Endothelial cell of umbilical vein (primary cell): Measurements from ENCODE around the gene CCSAP. TPM values are rescaled to one million over a fixed set of nuclear protein-coding genes. Genes with fewer than 3 reads are reported as not detected.
A peak's percentile ranks its signal among the peaks of the same experiment; 100 is the strongest.

ENCODE experiments used
- BruUV-seq: library from RNA; stranded (reverse); fragments of 400-500 nt; replicated peaks from 2 replicates; lab custom pipeline; 2021; lab: Mats Ljungman, UMichigan
- CTCF ChIA-PET: fragments of 300-600, 350-600 bp; sonication (Branson Sonifier 250); formaldehyde crosslinking; loops from one replicate; lab custom pipeline; 2021; ENCODE audit warnings: antibody characterized with exemption, inconsistent platforms; lab: Charles Lee
- POLR2A ChIA-PET: fragments of 300-600, 350-600 bp; sonication (Branson Sonifier 250); formaldehyde crosslinking; loops from one replicate; lab custom pipeline; 2021; ENCODE audit warnings: antibody characterized with exemption, inconsistent platforms; lab: Charles Lee
- DNase-seq: peaks from one replicate; pipeline ENCODE4 v3.0.0-alpha.2; 2011; ENCODE audit warnings: low read depth, low spot score
- FAIRE-seq: peaks from 2 replicates; lab custom pipeline; 2011; peaks lifted over from hg19 to GRCh38; lab: Jason Lieb, UNC
- H2AFZ ChIP-seq: 2 replicates; pipeline ENCODE4 v1.6.0; 2012; ENCODE audit warnings: low read depth, low read length, control low read depth, inconsistent platforms
- H3K27ac ChIP-seq: 2 replicates; pipeline ENCODE4 v1.5.1; 2011; ENCODE audit warnings: low read depth, mild to moderate bottlenecking, control low read depth, low read length, moderate library complexity; ENCODE audit not compliant: insufficient read depth
- H3K27me3 ChIP-seq, 2 experiments: 2 replicates each; pipeline versions ENCODE4 v1.6.0 to v1.6.1; 2011; ENCODE audit warnings: low read length in 2 of 2, mixed read lengths in 1 of 2; ENCODE audit not compliant: control insufficient read depth in 2 of 2, insufficient read depth in 2 of 2
- H3K36me3 ChIP-seq, 2 experiments: 2 replicates in 1 of 2; 3 replicates in 1 of 2; pipeline ENCODE4 v1.5.1; 2011; ENCODE audit warnings: low read length in 2 of 2, mild to moderate bottlenecking in 1 of 2, moderate library complexity in 1 of 2; ENCODE audit not compliant: control insufficient read depth in 2 of 2, insufficient read depth in 2 of 2; ENCODE audit errors: extremely low read depth in 1 of 2
- H3K4me1 ChIP-seq: 3 replicates; pipeline ENCODE4 v1.5.1; 2011; ENCODE audit warnings: mild to moderate bottlenecking, low read length; ENCODE audit not compliant: control insufficient read depth, insufficient read depth; ENCODE audit errors: extremely low read depth
- H3K4me2 ChIP-seq: 2 replicates; pipeline ENCODE4 v1.6.1; 2011; ENCODE audit warnings: low read length, control low read depth, mixed read lengths; ENCODE audit not compliant: insufficient read depth
- H3K4me3 ChIP-seq, 3 experiments: fragments of 200-600 bp in 1 of 3; sonication (generic), shearing (Covaris generic) in 1 of 3; replicated peaks in 1 of 3; 2 replicates each; pipeline ENCODE4 v1.5.1; 2011 to 2016; ENCODE audit warnings: control low read depth in 3 of 3, low read length in 3 of 3, mild to moderate bottlenecking in 2 of 3, inconsistent platforms in 1 of 3, low read depth in 1 of 3, moderate library complexity in 1 of 3; ENCODE audit not compliant: insufficient read depth in 1 of 3
- H3K79me2 ChIP-seq: 2 replicates; pipeline ENCODE4 v1.6.0; 2012; ENCODE audit warnings: low read length, inconsistent platforms; ENCODE audit not compliant: control insufficient read depth, insufficient read depth
- H3K9ac ChIP-seq: replicated peaks from 2 replicates; pipeline ENCODE3; 2011; ENCODE audit warnings: low read length, control low read depth; ENCODE audit not compliant: insufficient read depth; ENCODE audit errors: extremely low read depth
- H3K9me1 ChIP-seq: replicated peaks from 3 replicates; pipeline ENCODE4 v1.6.0; 2011; ENCODE audit warnings: mild to moderate bottlenecking, low read length; ENCODE audit not compliant: control insufficient read depth, insufficient read depth; ENCODE audit errors: extremely low read depth
- H3K9me3 ChIP-seq: replicated peaks from 2 replicates; pipeline ENCODE4 v1.5.1; 2012; ENCODE audit warnings: low read length, inconsistent platforms; ENCODE audit not compliant: control insufficient read depth, insufficient read depth
- H4K20me1 ChIP-seq: replicated peaks from 2 replicates; pipeline ENCODE3; 2011; ENCODE audit warnings: mild to moderate bottlenecking, low read length; ENCODE audit not compliant: control insufficient read depth, insufficient read depth; ENCODE audit errors: extremely low read depth
- EZH2 ChIP-seq: IDR thresholded peaks from 2 replicates; pipeline ENCODE4 v1.6.1; 2012; ENCODE audit warnings: borderline replicate concordance, low read depth, mild to moderate bottlenecking, moderate library complexity, low read length, inconsistent platforms; ENCODE audit not compliant: severe bottlenecking
- FOS ChIP-seq: IDR thresholded peaks from 2 replicates; pipeline ENCODE4 v1.6.1; 2011; ENCODE audit warnings: mild to moderate bottlenecking, low read length, moderate library complexity, borderline replicate concordance; ENCODE audit not compliant: insufficient read depth
- GATA2 ChIP-seq: IDR thresholded peaks from 2 replicates; pipeline ENCODE4 v1.7.0; 2011; ENCODE audit warnings: low read depth, mild to moderate bottlenecking, moderate library complexity, mixed read lengths, low read length; ENCODE audit not compliant: insufficient read length, insufficient read depth
- JUN ChIP-seq: IDR thresholded peaks from 2 replicates; pipeline ENCODE4 v1.6.1; 2011; ENCODE audit warnings: borderline replicate concordance, low read depth; ENCODE audit not compliant: insufficient read length, insufficient read depth
- MYC ChIP-seq: IDR thresholded peaks from one replicate; pipeline ENCODE4 v1.6.1; 2011; ENCODE audit warnings: mild to moderate bottlenecking, low read depth, low read length
- POLR2A ChIP-seq: IDR thresholded peaks from 2 replicates; pipeline ENCODE4 v1.6.1; 2012; ENCODE audit warnings: low read depth, mild to moderate bottlenecking, control low read depth, low read length
- POLR2AphosphoS5 ChIP-seq: IDR thresholded peaks from 2 replicates; pipeline ENCODE4 v1.6.1; 2012; ENCODE audit warnings: low read depth, mild to moderate bottlenecking, control low read depth, low read length, moderate library complexity; ENCODE audit not compliant: insufficient read depth
- dilution Hi-C: fragments of 300-500 bp; cut with MboI; formaldehyde crosslinking; loops from one replicate; pipeline ENCODE4 v1.15.0; 2019; ENCODE audit warnings: low sequenced_read_pairs; ENCODE audit not compliant: extremely low pct_ligation_motif_present
- intact Hi-C: fragments of 100-400 bp; cut with micrococcal nuclease; formaldehyde crosslinking; loops from one replicate; pipeline ENCODE4 v1.10.0; 2022
- polyA plus RNA-seq, 4 experiments: library from polyadenylated mRNA; depleted of rRNA in 3 of 4; stranded (reverse) in 3 of 4; unstranded in 1 of 4; fragments of >200 nt; gene quantifications; 2 replicates each; pipeline versions ENCODE4 v1.2.1 to v1.2.3, GENCODE V29; 2011 to 2012; ENCODE audit warnings: missing spikeins in 1 of 4
- total RNA-seq: library from RNA; stranded (reverse); gene quantifications from 2 replicates; pipeline ENCODE4 v1.2.3, GENCODE V29; 2021
- TF ChIP-seq, protein P1 (sequence below): IDR thresholded peaks from 2 replicates; pipeline ENCODE4 v1.6.1; 2011; ENCODE audit not compliant: insufficient read depth, insufficient read length
- TF ChIP-seq, protein P2 (sequence below), 2 donors: IDR thresholded peaks; 1 replicate in 1 of 2; 2 replicates in 1 of 2; pipeline ENCODE4 v1.5.1; 2011; ENCODE audit warnings: low read length in 2 of 2, mild to moderate bottlenecking in 2 of 2, moderate library complexity in 2 of 2, control low read depth in 1 of 2, inconsistent platforms in 1 of 2, low read depth in 1 of 2; ENCODE audit not compliant: insufficient read depth in 1 of 2; ENCODE audit errors: extremely low read depth in 1 of 2

Gene CCSAP
- total and polyA plus RNA-seq, 2 donors (not counting 3 experiments of a cell fraction or from before 2014, with no cell fraction given), result 1.3 to 5.7 TPM

DNA sequence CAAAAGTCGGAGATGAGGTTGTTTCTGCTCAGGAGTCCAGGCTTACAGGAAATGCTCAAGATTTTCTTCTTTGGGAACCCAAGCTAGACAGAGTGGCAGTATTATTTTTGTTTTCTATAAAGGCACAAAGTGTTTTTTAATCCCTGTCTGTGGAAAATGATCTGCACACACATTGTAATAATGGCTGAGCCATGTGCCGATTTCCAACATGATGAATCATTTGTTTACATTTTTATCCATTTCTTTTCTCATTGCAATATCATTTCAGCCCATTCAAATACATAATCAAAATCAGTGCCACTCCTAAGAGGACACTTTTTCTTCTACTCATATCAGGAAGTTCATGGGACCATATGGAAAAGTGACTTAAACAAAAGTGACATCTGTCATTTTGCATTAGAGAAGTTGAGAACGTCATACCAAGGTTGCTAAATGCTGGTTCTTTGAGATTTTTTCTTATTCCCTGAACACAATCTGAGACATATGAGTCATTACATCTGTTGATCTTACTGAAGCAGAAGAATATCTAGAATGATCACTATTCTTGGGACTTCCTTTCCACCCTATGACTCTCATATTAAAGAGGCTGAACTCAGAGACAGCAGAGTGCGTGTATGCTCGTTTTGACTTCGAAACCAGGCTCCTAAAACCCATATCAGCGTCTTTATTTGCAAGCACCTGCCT is 46.2 kb upstream of the CCSAP start:
- Histone ChIP-seq H3K79me2 (no peaks in the 10 kb centered on the region), H3K27me3 (no peaks in the 10 kb centered on the region), H3K9me1 (no peaks in the 10 kb centered on the region), H3K4me2 (no peak overlapping the region), H3K36me3 (no peaks in the 10 kb centered on the region), H3K27ac (no peak overlapping the region), H3K9ac (no peak overlapping the region), H4K20me1 (no peaks in the 10 kb centered on the region), H2AFZ (no peak overlapping the region), H3K4me3 (no peak overlapping the region), H3K9me3 (no peaks in the 10 kb centered on the region), H3K4me1 (no peaks in the 10 kb centered on the region)
- BruUV-seq, result no TSS peak
- FAIRE-seq, result peak; percentile 31
- TF ChIP-seq POLR2AphosphoS5, result no peak
- no peak for TF ChIP-seq JUN
- no peak for TF ChIP-seq POLR2A
- no peak for TF ChIP-seq FOS
- no peak for TF ChIP-seq MYC
- TF ChIP-seq, protein P1, sequence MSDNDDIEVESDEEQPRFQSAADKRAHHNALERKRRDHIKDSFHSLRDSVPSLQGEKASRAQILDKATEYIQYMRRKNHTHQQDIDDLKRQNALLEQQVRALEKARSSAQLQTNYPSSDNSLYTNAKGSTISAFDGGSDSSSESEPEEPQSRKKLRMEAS, result no peak
- TF ChIP-seq EZH2, result no peak
- TF ChIP-seq GATA2, result no peak
- TF ChIP-seq, protein P2, sequence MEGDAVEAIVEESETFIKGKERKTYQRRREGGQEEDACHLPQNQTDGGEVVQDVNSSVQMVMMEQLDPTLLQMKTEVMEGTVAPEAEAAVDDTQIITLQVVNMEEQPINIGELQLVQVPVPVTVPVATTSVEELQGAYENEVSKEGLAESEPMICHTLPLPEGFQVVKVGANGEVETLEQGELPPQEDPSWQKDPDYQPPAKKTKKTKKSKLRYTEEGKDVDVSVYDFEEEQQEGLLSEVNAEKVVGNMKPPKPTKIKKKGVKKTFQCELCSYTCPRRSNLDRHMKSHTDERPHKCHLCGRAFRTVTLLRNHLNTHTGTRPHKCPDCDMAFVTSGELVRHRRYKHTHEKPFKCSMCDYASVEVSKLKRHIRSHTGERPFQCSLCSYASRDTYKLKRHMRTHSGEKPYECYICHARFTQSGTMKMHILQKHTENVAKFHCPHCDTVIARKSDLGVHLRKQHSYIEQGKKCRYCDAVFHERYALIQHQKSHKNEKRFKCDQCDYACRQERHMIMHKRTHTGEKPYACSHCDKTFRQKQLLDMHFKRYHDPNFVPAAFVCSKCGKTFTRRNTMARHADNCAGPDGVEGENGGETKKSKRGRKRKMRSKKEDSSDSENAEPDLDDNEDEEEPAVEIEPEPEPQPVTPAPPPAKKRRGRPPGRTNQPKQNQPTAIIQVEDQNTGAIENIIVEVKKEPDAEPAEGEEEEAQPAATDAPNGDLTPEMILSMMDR (IDR thresholded peaks at IDR 0.05; ENCODE audit: extremely low read depth in 1 of 2, insufficient read depth in 1 of 2, low read depth in 1 of 2, low read length in 2 of 2), result no peak
- intact Hi-C loops, result no loop called here
- DNase-seq, result no peak
- dilution Hi-C loops, result no loop called here
- ChIA-PET POLR2A (no interaction called here), CTCF (no interaction called here)
